Measurements from ENCODE around the gene SLC25A30.

- TF ChIP-seq, protein P1, sequence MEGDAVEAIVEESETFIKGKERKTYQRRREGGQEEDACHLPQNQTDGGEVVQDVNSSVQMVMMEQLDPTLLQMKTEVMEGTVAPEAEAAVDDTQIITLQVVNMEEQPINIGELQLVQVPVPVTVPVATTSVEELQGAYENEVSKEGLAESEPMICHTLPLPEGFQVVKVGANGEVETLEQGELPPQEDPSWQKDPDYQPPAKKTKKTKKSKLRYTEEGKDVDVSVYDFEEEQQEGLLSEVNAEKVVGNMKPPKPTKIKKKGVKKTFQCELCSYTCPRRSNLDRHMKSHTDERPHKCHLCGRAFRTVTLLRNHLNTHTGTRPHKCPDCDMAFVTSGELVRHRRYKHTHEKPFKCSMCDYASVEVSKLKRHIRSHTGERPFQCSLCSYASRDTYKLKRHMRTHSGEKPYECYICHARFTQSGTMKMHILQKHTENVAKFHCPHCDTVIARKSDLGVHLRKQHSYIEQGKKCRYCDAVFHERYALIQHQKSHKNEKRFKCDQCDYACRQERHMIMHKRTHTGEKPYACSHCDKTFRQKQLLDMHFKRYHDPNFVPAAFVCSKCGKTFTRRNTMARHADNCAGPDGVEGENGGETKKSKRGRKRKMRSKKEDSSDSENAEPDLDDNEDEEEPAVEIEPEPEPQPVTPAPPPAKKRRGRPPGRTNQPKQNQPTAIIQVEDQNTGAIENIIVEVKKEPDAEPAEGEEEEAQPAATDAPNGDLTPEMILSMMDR (IDR thresholded peaks at IDR 0.05; ENCODE audit: low read depth, low read length, missing input control), result no peak
- no peak for TF ChIP-seq GABPA (IDR thresholded peaks at IDR 0.05 in 1 of 2, conservative IDR thresholded peaks at IDR 0.05 in 1 of 2)
- no peak for TF ChIP-seq JUND (IDR thresholded peaks at IDR 0.05)
- TF ChIP-seq YY1 (IDR thresholded peaks at IDR 0.05), result no peak
- no peak for TF ChIP-seq REST (IDR thresholded peaks at IDR 0.05)
These were observed 20.8 kb upstream of the SLC25A30 start for GRCh38 chr13:45439008-45439407.
